Upper lobe of left lung (tissue), 6 donors: ENCODE data around the gene NUMA1. TPM values are rescaled to one million over a fixed set of nuclear protein-coding genes. Genes with fewer than 3 reads are reported as not detected.

Source experiments
- ATAC-seq, 2 donors: fragments of 200-7000 bp; cut with Tn5 transposase; one replicate each; pipeline ENCODE4 v1.9.1; 2022; ENCODE audit warnings: mild to moderate bottlenecking in 2 of 2, moderate library complexity in 2 of 2; ENCODE audit not compliant: low FRiP score in 2 of 2
- DNase-seq, 2 donors: peaks; one replicate each; pipeline ENCODE4 v3.0.0-alpha.2; 2019 to 2020
- H3K27ac ChIP-seq, 4 donors: fragments of 200-600 bp; sonication (generic); one replicate each; pipeline ENCODE4 v1.5.1; 2016 to 2019
- H3K27me3 ChIP-seq, 4 donors: fragments of 200-600 bp; sonication (generic); one replicate each; pipeline ENCODE4 v1.5.1; 2017 to 2019
- H3K36me3 ChIP-seq, 4 donors: fragments of 200-600 bp; sonication (generic); one replicate each; pipeline ENCODE4 v1.5.1; 2016 to 2019
- H3K4me1 ChIP-seq, 4 donors: fragments of 200-600 bp; sonication (generic); one replicate each; pipeline ENCODE4 v1.5.1; 2018 to 2019
- H3K4me3 ChIP-seq, 4 donors: fragments of 200-600 bp; sonication (generic); one replicate each; pipeline ENCODE4 v1.5.1; 2017 to 2019; ENCODE audit warnings: mild to moderate bottlenecking in 2 of 4, moderate library complexity in 1 of 4
- H3K9me3 ChIP-seq, 4 donors: fragments of 200-600 bp; sonication (generic); one replicate each; pipeline ENCODE4 v1.5.1; 2018 to 2019
- CTCF ChIP-seq, 6 experiments: fragments of 450-650 bp in 4 of 6; fragments of 200-600 bp in 2 of 6; sonication (generic) in 2 of 6; IDR thresholded peaks; one replicate each; pipeline ENCODE4 v1.5.1; 2016 to 2019; ENCODE audit warnings: antibody characterized with exemption in 6 of 6
- EP300 ChIP-seq, 4 donors: sonication (generic); formaldehyde crosslinking; IDR thresholded peaks; one replicate each; pipeline ENCODE4 v1.5.1; 2017; ENCODE audit warnings: antibody characterized with exemption in 4 of 4, control low read depth in 2 of 4
- POLR2A ChIP-seq, 4 donors: fragments of 450-650 bp; IDR thresholded peaks; one replicate each; pipeline ENCODE4 v1.5.1; 2016 to 2017; ENCODE audit warnings: antibody characterized with exemption in 4 of 4, mild to moderate bottlenecking in 2 of 4
- POLR2AphosphoS5 ChIP-seq, 2 donors: sonication (generic); formaldehyde crosslinking; IDR thresholded peaks; one replicate each; pipeline ENCODE4 v1.5.1; 2017; ENCODE audit warnings: antibody characterized with exemption in 2 of 2
- WGBS, 2 donors: methylation state at CpG; one replicate each; pipeline ENCODE4 v1.1.5; 2017 to 2018; 5-methylcytosine and 5-hydroxymethylcytosine counted together
- total RNA-seq, 6 donors: library from RNA; depleted of rRNA in 4 of 6; stranded (reverse); fragments of >200 nt in 4 of 6; gene quantifications; one replicate each; pipeline versions ENCODE4 v1.1.0 to v1.2.1, GENCODE V29; 2016 to 2021
- donor health status: DM: no; HTN: no; CAD: no; lungs with moderate emphysema.
- donor health status: DM: no; HTN: yes; CAD: no; lungs with severe emphysema.

Gene NUMA1
- total RNA-seq, 6 donors from 2014 or later: 185 to 666 (median 241) TPM

GRCh38 chr11:72023335-72023734, 57.0 kb downstream of the NUMA1 start:
- H3K4me1 ChIP-seq: peaks cover 4 to 32% (median 22%) of the 10 kb centered on the region in 4 donors
- H3K9me3 ChIP-seq: no peaks in the 10 kb centered on the region
- no peaks in the 10 kb centered on the region for H3K27me3 ChIP-seq
- no peak overlapping the region for H3K4me3 ChIP-seq
- TF ChIP-seq POLR2A (IDR thresholded peaks at IDR 0.05) (no peak), EP300 (IDR thresholded peaks at IDR 0.05) (no peak), POLR2AphosphoS5 (IDR thresholded peaks at IDR 0.05) (no peak), CTCF (IDR thresholded peaks at IDR 0.05) (no peak)
- WGBS, 2 donors: 81 to 84% methylated on average over 4 of the region's 4 CpGs
- DNase-seq: no peak
- H3K36me3 ChIP-seq: peaks cover 49 to 93% (median 78%) of the 10 kb centered on the region in 4 donors
- H3K27ac ChIP-seq: no peak overlapping the region
- no peak for ATAC-seq

- ATAC-seq: no peak
- Histone ChIP-seq H3K4me3 (no peak overlapping the region), H3K27ac (no peak overlapping the region), H3K27me3 (no peaks in the 10 kb centered on the region), H3K9me3 (no peaks in the 10 kb centered on the region), H3K4me1 (peaks cover 5 to 10% (median 7%) of the 10 kb centered on the region in 4 donors), H3K36me3 (peaks cover 89 to 100% (median 99%) of the 10 kb centered on the region in 4 donors)
- WGBS, 2 donors: 91 to 94% methylated on average over 9 of the region's 9 CpGs
- DNase-seq: no peak
- TF ChIP-seq POLR2A (IDR thresholded peaks at IDR 0.05) (no peak), POLR2AphosphoS5 (IDR thresholded peaks at IDR 0.05) (no peak), CTCF (IDR thresholded peaks at IDR 0.05) (no peak), EP300 (IDR thresholded peaks at IDR 0.05) (no peak)
Observed at GRCh38 chr11:72018171-72018570, 62.2 kb downstream of the NUMA1 start.

GRCh38 chr11:72015511-72016061, 64.8 kb downstream of the NUMA1 start:
- ATAC-seq (no peak), DNase-seq (no peak)
- peaks cover 6 to 18% (median 10%) of the 10 kb centered on the region in 4 donors for H3K4me1 ChIP-seq
- H3K9me3 ChIP-seq: no peaks in the 10 kb centered on the region
- peaks cover 81 to 100% (median 100%) of the 10 kb centered on the region in 4 donors for H3K36me3 ChIP-seq
- H3K27ac ChIP-seq: no peak overlapping the region
- H3K27me3 ChIP-seq: no peaks in the 10 kb centered on the region
- no peak overlapping the region for H3K4me3 ChIP-seq
- 92 to 94% methylated on average over 8 to 10 of the region's 10 CpGs for WGBS, 2 donors
- TF ChIP-seq POLR2A (IDR thresholded peaks at IDR 0.05) (no peak), CTCF (IDR thresholded peaks at IDR 0.05) (peak in 1 of 6 experiments; percentile 31)

GRCh38 chr11:72014761-72015320, 65.5 kb downstream of the NUMA1 start:
- ATAC-seq (no peak), DNase-seq (no peak)
- H3K27ac ChIP-seq: no peak overlapping the region
- H3K27me3 ChIP-seq: no peaks in the 10 kb centered on the region
- H3K4me1 ChIP-seq: peaks cover 6 to 18% (median 10%) of the 10 kb centered on the region in 4 donors
- no peak overlapping the region for H3K4me3 ChIP-seq
- WGBS, 2 donors: 89 to 92% methylated on average over 15 to 16 of the region's 16 CpGs
- H3K36me3 ChIP-seq: peaks cover 82 to 100% (median 100%) of the 10 kb centered on the region in 4 donors
- TF ChIP-seq POLR2AphosphoS5 (IDR thresholded peaks at IDR 0.05) (no peak), POLR2A (IDR thresholded peaks at IDR 0.05) (no peak), CTCF (IDR thresholded peaks at IDR 0.05) (no peak), EP300 (IDR thresholded peaks at IDR 0.05) (no peak)
- no peaks in the 10 kb centered on the region for H3K9me3 ChIP-seq
